Smooth muscle cell of the umbilical artery (primary cell): Measurements from ENCODE around the gene AP1M1. TPM values are rescaled to one million over a fixed set of nuclear protein-coding genes. Genes with fewer than 3 reads are reported as not detected.

ENCODE experiments used
- total RNA-seq: library from RNA; depleted of rRNA; stranded (reverse); fragments of >200 nt; gene quantifications from 2 replicates; pipeline ENCODE4 v1.2.3, GENCODE V29; 2014

The AP1M1 gene
- 43.7 and 83.6 TPM in 2 replicates for total RNA-seq

DNA sequence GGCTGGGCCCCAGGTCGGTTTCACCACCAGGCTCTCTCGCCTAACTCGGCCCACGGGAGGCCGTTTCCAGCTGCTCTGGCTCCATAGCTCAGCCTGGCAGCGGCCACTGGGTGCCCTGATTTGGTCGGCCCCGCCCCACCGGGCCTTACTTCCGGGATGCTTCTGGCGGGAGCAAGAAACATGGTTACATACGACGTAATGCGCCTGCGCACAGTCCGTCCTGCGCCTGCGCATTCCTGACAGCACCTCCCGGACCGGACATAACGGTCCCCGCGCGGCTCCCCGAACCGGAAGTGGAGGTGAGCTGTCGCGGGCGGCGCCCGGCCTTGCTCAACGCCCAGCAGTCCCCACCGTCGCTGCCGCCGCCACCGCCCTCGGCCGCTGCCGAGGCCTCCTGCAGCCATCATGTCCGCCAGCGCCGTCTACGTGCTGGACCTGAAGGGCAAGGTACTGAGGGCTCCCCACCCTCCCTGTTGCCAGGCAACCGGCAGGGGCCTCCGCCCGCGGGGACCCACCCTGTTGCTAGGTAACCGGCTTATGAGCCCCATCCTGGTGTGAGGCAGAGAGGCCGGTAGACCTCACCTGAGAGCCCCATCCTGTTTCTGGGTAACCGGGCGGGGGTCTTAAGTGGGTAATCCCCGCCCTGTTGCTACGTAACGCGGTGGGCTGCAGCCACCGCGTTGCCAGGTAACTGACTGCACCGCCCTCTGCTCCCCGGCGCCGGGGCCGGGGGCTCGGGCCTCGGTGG is at the start of gene AP1M1:
Gene AP1M1 (plus strand): TSS at position 290 of the 748 bp plus-strand sequence. CDS start 116 bp downstream, at position 406.

DNA sequence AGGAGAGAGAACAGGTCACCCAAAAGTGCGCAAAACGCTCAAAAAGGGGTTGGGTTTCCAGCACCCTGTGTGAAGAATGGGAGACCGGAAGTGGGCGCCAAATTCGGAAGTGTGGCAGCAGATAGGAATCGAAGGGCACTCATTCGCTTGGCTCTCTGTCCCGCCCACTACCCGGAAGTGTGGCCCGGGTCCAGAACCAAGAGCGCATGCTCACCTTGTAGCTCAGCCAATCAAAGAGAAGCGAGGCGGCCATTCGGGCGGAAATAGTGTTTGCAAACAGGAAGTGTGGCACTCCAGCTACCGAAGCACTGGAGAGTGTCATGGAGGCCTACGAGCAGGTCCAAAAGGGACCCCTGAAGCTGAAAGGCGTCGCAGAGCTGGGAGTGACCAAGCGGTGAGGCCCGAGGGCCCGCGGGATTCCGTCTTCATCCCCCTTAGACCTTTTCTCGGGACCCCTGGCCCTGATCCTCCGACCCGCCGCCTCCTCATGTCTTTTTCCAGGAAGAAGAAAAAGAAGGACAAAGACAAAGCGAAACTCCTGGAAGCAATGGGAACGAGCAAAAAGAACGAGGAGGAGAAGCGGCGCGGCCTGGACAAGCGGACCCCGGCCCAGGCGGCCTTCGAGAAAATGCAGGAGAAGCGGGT is 12.5 kb upstream of the AP1M1 start, which contains the start of gene FAM32A:
Gene FAM32A (plus strand): TSS at position 288 of the 645 bp plus-strand sequence. CDS start 33 bp downstream, at position 321.

Other genes starting within 250 kb of the AP1M1 start
- gene OR10H4, start 248.9 kb upstream of the AP1M1 start, total RNA-seq, result not detected in 2 replicates
- 896 and 1,573 TPM in 2 replicates for gene TPM4, start 121.4 kb upstream of the AP1M1 start, total RNA-seq
- gene RAB8A, start 86.0 kb upstream of the AP1M1 start, total RNA-seq, result 38.6 and 67.0 TPM in 2 replicates
- not detected in 2 replicates for gene HSH2D, start 54.2 kb upstream of the AP1M1 start, total RNA-seq
- gene CIB3, start 24.4 kb upstream of the AP1M1 start, total RNA-seq, result not detected in 2 replicates
- 86.4 and 87.3 TPM in 2 replicates for gene FAM32A, start 12.5 kb upstream of the AP1M1 start, total RNA-seq
- 1.8 and 8.8 TPM in 2 replicates for gene KLF2, start 126.9 kb downstream of the AP1M1 start, total RNA-seq